ENCODE measurements around the gene KIF16B.

DNA sequence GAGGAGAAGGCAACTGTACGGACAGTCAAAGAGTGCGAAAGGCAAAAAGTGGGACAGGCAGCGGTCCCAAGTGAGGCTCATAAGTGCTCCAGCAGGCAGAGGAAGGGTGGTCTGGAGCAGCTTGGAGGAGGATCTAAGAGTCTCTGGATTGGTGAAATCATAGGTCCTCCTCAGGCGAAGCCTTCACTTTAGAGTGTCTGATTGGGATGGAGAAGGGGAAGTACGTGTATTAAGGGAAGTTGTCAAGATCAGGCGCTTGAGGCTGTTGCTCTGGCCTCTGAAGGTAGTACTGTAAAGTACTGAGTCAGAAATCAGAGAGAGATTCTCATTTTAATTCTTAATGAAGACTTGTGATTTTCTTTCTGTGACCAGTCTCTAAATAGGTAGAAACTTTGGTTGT, 185.6 kb downstream of the KIF16B start:
- TF ChIP-seq, protein P1, sequence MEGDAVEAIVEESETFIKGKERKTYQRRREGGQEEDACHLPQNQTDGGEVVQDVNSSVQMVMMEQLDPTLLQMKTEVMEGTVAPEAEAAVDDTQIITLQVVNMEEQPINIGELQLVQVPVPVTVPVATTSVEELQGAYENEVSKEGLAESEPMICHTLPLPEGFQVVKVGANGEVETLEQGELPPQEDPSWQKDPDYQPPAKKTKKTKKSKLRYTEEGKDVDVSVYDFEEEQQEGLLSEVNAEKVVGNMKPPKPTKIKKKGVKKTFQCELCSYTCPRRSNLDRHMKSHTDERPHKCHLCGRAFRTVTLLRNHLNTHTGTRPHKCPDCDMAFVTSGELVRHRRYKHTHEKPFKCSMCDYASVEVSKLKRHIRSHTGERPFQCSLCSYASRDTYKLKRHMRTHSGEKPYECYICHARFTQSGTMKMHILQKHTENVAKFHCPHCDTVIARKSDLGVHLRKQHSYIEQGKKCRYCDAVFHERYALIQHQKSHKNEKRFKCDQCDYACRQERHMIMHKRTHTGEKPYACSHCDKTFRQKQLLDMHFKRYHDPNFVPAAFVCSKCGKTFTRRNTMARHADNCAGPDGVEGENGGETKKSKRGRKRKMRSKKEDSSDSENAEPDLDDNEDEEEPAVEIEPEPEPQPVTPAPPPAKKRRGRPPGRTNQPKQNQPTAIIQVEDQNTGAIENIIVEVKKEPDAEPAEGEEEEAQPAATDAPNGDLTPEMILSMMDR (IDR thresholded peaks at IDR 0.05; ENCODE audit: low read depth, low read length), result no peak
- no peak for TF ChIP-seq EZH2phosphoT487 (IDR thresholded peaks at IDR 0.05; ENCODE audit: low read depth)
